T47D (cell line): ENCODE results near the gene FAM76A.
"Not testable (repeated sequence)": the region's sequence is repeated elsewhere in the genome, so short reads cannot be mapped to it uniquely, and the experiment has no call there.

Source experiments
- DNase-seq, 2 experiments: peaks; one replicate each; pipeline versions ENCODE4 v3.0.0 to v3.0.0-alpha.2; 2011 to 2012; ENCODE audit warnings: low read depth in 1 of 2, low spot score in 1 of 2
- JUND ChIP-seq: IDR thresholded peaks from 2 replicates; pipeline ENCODE4 v1.6.1; 2012; ENCODE audit warnings: low read depth
- in situ Hi-C: cut with HindIII; loops from 2 replicates; pipeline ENCODE4 v1.10.0; 2016; ENCODE audit warnings: low sequenced_read_pairs, low pct_unique_long_range_greater_than_20kb

The FAM76A gene

DNA sequence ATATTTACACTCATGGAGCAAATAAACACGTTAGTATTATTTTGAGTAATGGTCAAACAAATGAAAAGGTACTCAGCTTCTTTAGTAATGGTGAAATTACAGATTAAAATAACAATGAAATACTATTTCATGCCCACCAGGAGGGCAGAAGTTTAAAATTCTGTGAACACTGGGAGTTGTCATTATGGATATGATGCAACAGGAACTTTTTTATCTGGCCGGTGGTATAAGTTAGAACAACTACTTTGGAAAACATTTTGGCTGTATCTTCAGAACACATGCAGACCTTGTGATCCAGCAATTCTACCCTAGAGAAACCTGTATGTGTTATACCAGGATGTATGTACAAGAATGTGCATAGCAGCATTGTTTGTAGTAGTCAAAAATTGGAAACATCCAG is 81.6 kb downstream of the FAM76A start:
- no peak for DNase-seq
- in situ Hi-C loops: no loop called here
- no peak for TF ChIP-seq JUND

DNA sequence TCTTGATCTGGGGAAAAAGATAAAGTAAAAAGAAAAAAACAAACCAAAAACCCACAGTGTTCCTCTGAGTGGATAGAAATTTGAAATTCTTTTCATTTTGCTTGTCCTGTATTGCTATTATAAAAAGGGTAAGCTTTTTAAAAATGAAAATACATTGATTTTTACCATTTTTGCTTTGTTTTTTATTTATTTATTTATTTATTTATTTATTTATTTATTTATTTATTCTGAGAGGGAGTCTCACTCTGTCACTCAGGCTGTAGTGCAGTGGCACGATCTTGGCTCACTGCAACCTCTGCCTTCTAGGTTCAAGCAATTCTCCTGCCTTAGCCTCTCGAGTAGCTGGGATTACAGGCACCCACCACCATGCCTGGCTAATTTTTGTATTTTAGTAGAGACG is 82.4 kb downstream of the FAM76A start:
- DNase-seq, in situ Hi-C loops: not testable (repeated sequence)

DNA sequence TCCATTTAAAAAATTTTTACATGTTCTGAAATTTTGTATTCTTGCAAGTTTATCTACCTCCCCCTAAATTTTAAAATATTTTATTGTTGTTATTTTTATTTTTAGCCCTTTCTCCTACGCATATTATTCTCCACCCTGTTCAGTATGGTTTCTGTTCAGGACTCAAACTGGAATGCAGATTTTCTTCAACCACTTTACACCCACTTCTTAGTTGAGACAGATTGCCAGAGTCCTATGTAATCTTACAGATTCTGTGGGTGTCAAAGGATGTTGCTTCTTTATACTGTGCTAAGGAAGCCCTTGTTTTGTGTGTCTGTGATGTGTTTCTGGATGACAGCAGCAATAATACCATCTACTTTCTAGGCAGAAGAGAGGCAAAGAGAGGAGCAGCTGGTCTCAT is 84.1 kb downstream of the FAM76A start:
- in situ Hi-C loops: no loop called here
- no peak for TF ChIP-seq JUND
- DNase-seq: no peak

DNA sequence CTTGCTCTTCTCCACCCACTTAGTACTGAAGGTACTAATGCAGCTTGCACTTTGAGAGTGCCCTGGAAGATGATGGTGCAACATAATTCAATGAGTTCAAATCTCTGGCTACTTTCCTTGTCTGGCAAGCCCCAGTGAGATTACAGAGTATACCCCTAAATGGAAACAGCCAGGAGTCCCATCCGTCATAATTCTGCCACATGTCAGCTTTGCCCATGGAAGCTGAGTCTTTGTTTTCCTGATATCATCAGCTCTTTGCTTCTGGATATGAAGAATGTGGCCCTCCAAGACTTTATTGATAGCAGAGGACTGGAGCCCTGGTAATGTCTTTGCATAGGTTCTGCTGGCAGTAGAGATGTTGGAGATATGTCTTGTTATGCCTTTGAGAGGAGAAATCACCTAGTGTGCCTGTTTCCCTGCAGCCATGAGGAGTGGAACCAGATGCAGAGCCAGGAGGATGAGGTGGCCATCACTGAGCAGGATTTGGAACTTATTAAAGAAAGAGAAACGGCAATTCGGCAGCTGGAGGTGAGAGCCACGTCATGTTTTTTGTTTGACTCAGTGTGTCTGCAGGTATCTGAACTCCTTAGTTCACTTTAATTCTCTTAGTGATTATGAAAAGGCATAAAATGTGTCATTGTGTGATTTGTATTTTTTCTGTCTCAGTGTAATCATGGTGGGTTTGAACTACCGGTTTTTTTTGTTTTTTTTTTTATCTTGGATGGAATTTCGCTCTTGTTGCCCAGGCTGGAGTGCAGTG is 86.2 kb downstream of the FAM76A start:
- no peak for DNase-seq
- in situ Hi-C loops: no loop called here
- no peak for TF ChIP-seq JUND
